Natural killer cell (primary cell): ENCODE data around the gene TTC9B. TPM values are rescaled to one million over a fixed set of nuclear protein-coding genes. Genes with fewer than 3 reads are reported as not detected.

Experiments
- ATAC-seq, 3 donors: fragments of 150-1000 bp in 2 of 3; fragments of 200-7000 bp in 1 of 3; cut with Tn5 transposase; 1 replicate in 1 of 3; 2 replicates in 2 of 3; pipeline ENCODE4 v1.10.0; 2021; ENCODE audit warnings: mild to moderate bottlenecking in 2 of 3, moderate library complexity in 2 of 3
- DNase-seq, 2 donors: peaks; one replicate each; pipeline versions ENCODE4 v3.0.0 to v3.0.0-alpha.2; 2013 to 2021; ENCODE audit warnings: mixed read lengths in 1 of 2
- H3K27ac ChIP-seq: one replicate; pipeline ENCODE4 v1.5.1; 2013; ENCODE audit warnings: mild to moderate bottlenecking, low read length
- H3K27me3 ChIP-seq: one replicate; pipeline ENCODE4 v1.6.1; 2013; ENCODE audit warnings: low read length; ENCODE audit not compliant: control insufficient read depth, insufficient read depth
- H3K36me3 ChIP-seq: one replicate; pipeline ENCODE4 v1.6.1; 2013; ENCODE audit warnings: low read length; ENCODE audit not compliant: control insufficient read depth, insufficient read depth
- H3K4me1 ChIP-seq: one replicate; pipeline ENCODE4 v1.6.1; 2013; ENCODE audit warnings: low read length; ENCODE audit not compliant: control insufficient read depth, insufficient read depth
- H3K4me3 ChIP-seq: one replicate; pipeline ENCODE4 v1.5.1; 2013; ENCODE audit warnings: low read length
- H3K9me3 ChIP-seq: one replicate; pipeline ENCODE4 v1.6.1; 2013; ENCODE audit warnings: low read length; ENCODE audit not compliant: control insufficient read depth, insufficient read depth
- H3K27ac Mint-ChIP-seq, 2 donors: one replicate each; pipeline ENCODE4 v1.8.0; 2022; ENCODE audit warnings: mild to moderate bottlenecking in 2 of 2, mixed read lengths in 2 of 2, moderate library complexity in 1 of 2
- H3K27me3 Mint-ChIP-seq, 2 donors: one replicate each; pipeline ENCODE4 v1.8.0; 2022; ENCODE audit warnings: low read depth in 2 of 2, mixed read lengths in 2 of 2
- H3K36me3 Mint-ChIP-seq: one replicate; pipeline ENCODE4 v1.8.0; 2022; ENCODE audit warnings: mixed read lengths
- H3K4me1 Mint-ChIP-seq, 2 donors: one replicate each; pipeline ENCODE4 v1.8.0; 2022; ENCODE audit warnings: mixed read lengths in 2 of 2
- H3K4me3 Mint-ChIP-seq: one replicate; pipeline ENCODE4 v1.8.0; 2022; ENCODE audit warnings: mild to moderate bottlenecking, moderate library complexity, mixed read lengths
- H3K9me3 Mint-ChIP-seq, 2 donors: one replicate each; pipeline ENCODE4 v1.8.0; 2022; ENCODE audit warnings: mixed read lengths in 2 of 2
- WGBS: methylation state at CpG from one replicate; pipeline ENCODE4 v1.1.7; 2013; ENCODE audit warnings: missing lambda C conversion rate; ENCODE audit not compliant: insufficient coverage; 5-methylcytosine and 5-hydroxymethylcytosine counted together
- intact Hi-C: fragments of 100-400 bp; cut with micrococcal nuclease; formaldehyde crosslinking; loops from one replicate; pipeline ENCODE4 v1.14.2; 2022
- total RNA-seq, 4 donors: library from RNA; stranded (reverse); fragments of 120-200 nt in 1 of 4; gene quantifications; one replicate each; pipeline versions ENCODE4 v1.2.3 to v1.2.4, GENCODE V29; 2013 to 2022
- TF ChIP-seq, protein P1 (sequence below): fragments of 200-600 bp; IDR thresholded peaks from one replicate; pipeline ENCODE4 v1.8.0; 2022; ENCODE audit warnings: antibody characterized with exemption

The TTC9B gene
- total RNA-seq, 3 donors from 2014 or later (not counting 1 experiment from before 2014, with no cell fraction given), result not detected

- no peaks in the 10 kb centered on the region for H3K9me3 ChIP-seq
- Mint-ChIP-seq H3K36me3 (peaks cover 8% of the 10 kb centered on the region), H3K27me3 (peaks cover 29 to 36% of the 10 kb centered on the region in 2 donors), H3K27ac (no peak overlapping the region), H3K9me3 (peaks cover 2 to 3% of the 10 kb centered on the region in 2 donors), H3K4me3 (peak overlapping the region; percentile 29), H3K4me1 (peaks cover 23 to 27% of the 10 kb centered on the region in 2 donors)
- no peak overlapping the region for H3K27ac ChIP-seq
- 31% methylated on average over 20 of the region's 21 CpGs for WGBS
- intact Hi-C loops, result no loop called here
- H3K4me1 ChIP-seq, result peaks cover 16% of the 10 kb centered on the region
- no peak for ATAC-seq
- no peaks in the 10 kb centered on the region for H3K36me3 ChIP-seq
- no peak for DNase-seq
- H3K27me3 ChIP-seq, result peaks cover 30% of the 10 kb centered on the region
- TF ChIP-seq, protein P1, sequence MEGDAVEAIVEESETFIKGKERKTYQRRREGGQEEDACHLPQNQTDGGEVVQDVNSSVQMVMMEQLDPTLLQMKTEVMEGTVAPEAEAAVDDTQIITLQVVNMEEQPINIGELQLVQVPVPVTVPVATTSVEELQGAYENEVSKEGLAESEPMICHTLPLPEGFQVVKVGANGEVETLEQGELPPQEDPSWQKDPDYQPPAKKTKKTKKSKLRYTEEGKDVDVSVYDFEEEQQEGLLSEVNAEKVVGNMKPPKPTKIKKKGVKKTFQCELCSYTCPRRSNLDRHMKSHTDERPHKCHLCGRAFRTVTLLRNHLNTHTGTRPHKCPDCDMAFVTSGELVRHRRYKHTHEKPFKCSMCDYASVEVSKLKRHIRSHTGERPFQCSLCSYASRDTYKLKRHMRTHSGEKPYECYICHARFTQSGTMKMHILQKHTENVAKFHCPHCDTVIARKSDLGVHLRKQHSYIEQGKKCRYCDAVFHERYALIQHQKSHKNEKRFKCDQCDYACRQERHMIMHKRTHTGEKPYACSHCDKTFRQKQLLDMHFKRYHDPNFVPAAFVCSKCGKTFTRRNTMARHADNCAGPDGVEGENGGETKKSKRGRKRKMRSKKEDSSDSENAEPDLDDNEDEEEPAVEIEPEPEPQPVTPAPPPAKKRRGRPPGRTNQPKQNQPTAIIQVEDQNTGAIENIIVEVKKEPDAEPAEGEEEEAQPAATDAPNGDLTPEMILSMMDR, result no peak
- H3K4me3 ChIP-seq, result no peak overlapping the region
These were observed 7.5 kb upstream of the TTC9B start for GRCh38 chr19:40225440-40226305.

- peaks cover 16% of the 10 kb centered on the region for H3K4me1 ChIP-seq
- ATAC-seq (no peak), DNase-seq (no peak)
- H3K27ac Mint-ChIP-seq, result no peak overlapping the region
- H3K36me3 ChIP-seq, result no peaks in the 10 kb centered on the region
- no peak overlapping the region for H3K4me3 Mint-ChIP-seq
- TF ChIP-seq, protein P1, result no peak
- intact Hi-C loops, result loop anchor here (5.0 kb wide), 1 partner anchor 67 kb away; no protein-coding TSS in a partner anchor
- peaks cover 2 to 3% of the 10 kb centered on the region in 2 donors for H3K9me3 Mint-ChIP-seq
- no peak overlapping the region for H3K27ac ChIP-seq
- WGBS, result 87% methylated on average over 32 of the region's 32 CpGs
- H3K27me3 Mint-ChIP-seq, result peaks cover 34 to 45% of the 10 kb centered on the region in 2 donors
- peaks cover 23 to 27% of the 10 kb centered on the region in 2 donors for H3K4me1 Mint-ChIP-seq
- peaks cover 30% of the 10 kb centered on the region for H3K27me3 ChIP-seq
- peaks cover 8% of the 10 kb centered on the region for H3K36me3 Mint-ChIP-seq
- H3K4me3 ChIP-seq, result no peak overlapping the region
- H3K9me3 ChIP-seq, result no peaks in the 10 kb centered on the region
These were observed 6.4 kb upstream of the TTC9B start for GRCh38 chr19:40224342-40225150.

GRCh38 chr19:40223135-40223822, 5.1 kb upstream of the TTC9B start:
- Histone ChIP-seq H3K4me3 (no peak overlapping the region), H3K27ac (no peak overlapping the region), H3K27me3 (peaks cover 33% of the 10 kb centered on the region), H3K36me3 (no peaks in the 10 kb centered on the region), H3K9me3 (no peaks in the 10 kb centered on the region), H3K4me1 (peaks cover 17% of the 10 kb centered on the region)
- peaks cover 23 to 27% of the 10 kb centered on the region in 2 donors for H3K4me1 Mint-ChIP-seq
- no peak overlapping the region for H3K27ac Mint-ChIP-seq
- peaks cover 8% of the 10 kb centered on the region for H3K36me3 Mint-ChIP-seq
- peaks cover 42 to 46% of the 10 kb centered on the region in 2 donors for H3K27me3 Mint-ChIP-seq
- ATAC-seq (no peak), DNase-seq (peak in 1 of 2 donors; percentile 52)
- WGBS, result 21% methylated on average over 48 of the region's 48 CpGs
- no peak overlapping the region for H3K4me3 Mint-ChIP-seq
- intact Hi-C loops, result loop anchor here (5.0 kb wide), 1 partner anchor 66 kb away; no protein-coding TSS in a partner anchor
- TF ChIP-seq, protein P1, result no peak
- peaks cover 2 to 3% of the 10 kb centered on the region in 2 donors for H3K9me3 Mint-ChIP-seq
